GM18505 (cell line): ENCODE measurements around the gene SMARCAL1.

Experiments used
- ATAC-seq: cut with Tn5 transposase; IDR thresholded peaks from one replicate; pipeline ENCODE4 v1.9.1; 2021; ENCODE audit not compliant: unreplicated experiment
- POLR2A ChIP-seq: IDR thresholded peaks from 4 replicates; pipeline ENCODE4 v1.6.1; 2011; ENCODE audit warnings: borderline replicate concordance; ENCODE audit not compliant: insufficient read depth, insufficient read length; ENCODE audit errors: extremely low read depth

Gene SMARCAL1

DNA sequence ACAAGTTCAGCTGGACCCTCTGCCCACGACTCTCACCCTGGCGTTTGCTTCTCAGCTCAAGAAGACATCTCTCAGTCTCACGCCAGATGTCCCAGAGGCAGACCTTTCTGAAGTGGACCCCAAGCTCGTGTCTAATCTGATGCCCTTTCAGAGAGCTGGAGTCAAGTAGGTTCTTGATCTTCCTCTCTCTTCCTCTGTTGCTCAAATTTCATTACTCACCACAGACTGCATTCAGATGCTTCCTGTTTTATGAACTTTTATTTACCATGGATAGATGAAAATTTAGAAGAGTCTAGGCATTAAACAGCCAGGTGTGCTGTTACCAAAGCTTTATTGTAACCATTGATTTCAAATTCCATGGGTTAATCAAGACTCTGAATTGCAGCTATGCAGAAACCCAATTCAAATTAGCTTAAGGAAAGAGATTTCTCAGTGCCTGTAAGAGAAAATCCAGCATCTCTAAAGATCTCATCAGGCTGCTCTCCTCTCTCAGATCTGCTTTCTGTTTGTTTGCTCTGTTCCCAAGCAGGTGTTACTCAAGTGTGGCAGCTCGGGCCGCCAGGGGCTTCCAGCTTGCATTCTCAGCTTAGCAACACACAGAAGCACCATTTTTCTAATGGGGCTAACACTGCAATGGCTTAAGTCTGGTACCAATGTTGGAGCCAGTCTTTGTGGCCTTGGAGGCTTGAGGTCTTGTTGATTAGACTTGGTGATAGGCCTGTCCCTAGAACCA lies 16.5 kb downstream of the SMARCAL1 start:
- no peak for TF ChIP-seq POLR2A
- no peak for ATAC-seq

DNA sequence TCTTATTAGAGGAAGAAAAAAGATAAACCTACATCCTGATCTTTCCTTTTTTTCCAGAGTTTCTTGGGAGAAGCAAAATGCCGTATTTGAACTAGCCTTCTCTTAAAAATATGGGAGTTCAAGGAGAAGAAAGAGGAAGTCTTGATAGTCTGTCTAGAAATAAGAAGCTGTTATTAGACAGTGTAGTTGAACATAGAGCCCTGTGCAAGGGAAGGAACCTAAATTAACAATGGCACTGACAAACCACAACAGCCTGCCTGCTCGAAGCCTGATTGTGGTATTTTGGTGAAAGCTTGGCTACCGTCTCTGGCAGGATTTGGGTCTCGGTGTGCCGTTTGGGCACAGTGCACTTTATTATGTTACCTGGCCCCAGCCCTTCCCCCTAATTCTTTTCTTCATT lies 17.1 kb downstream of the SMARCAL1 start:
- no peak for ATAC-seq
- no peak for TF ChIP-seq POLR2A

DNA sequence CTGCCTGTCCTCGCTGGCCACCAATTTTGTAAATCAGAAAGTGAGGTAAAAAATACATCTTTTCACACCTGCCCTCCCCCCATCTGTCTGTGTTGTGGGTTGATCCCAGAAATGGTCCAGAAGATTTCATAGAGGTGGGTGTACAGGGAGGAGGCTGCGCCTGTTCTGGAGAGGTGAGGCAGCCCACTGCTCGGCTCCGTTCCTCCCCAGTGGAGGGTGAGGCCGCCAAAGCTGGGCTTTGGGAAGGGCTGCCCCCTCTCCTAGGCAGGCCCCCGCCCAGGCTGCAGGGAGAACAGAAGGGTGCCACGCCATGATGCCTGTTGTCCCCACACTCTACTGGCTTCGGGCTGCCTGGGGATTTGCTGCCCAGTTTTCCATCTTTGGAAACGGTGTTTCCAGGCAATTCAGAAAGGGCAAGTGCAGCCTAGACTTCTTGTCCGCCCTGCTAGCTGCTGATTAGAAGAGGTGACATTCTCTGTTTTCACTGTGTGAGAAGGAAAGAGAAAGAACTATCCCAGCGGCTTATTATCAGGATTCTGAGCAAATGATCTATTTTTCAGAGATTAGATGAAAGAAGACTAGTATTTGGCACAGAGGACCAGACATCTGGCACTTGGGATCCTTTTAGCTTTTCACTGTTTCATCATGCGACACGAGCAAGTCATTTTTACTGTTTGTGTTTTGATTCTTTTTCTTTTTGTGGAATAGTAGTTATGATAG lies 18.7 kb downstream of the SMARCAL1 start:
- ATAC-seq = no peak
- TF ChIP-seq POLR2A = no peak

- TF ChIP-seq POLR2A = no peak
- no peak for ATAC-seq
Measured at GRCh38 chr2:216431531-216431856, 19.2 kb downstream of the SMARCAL1 start.

DNA sequence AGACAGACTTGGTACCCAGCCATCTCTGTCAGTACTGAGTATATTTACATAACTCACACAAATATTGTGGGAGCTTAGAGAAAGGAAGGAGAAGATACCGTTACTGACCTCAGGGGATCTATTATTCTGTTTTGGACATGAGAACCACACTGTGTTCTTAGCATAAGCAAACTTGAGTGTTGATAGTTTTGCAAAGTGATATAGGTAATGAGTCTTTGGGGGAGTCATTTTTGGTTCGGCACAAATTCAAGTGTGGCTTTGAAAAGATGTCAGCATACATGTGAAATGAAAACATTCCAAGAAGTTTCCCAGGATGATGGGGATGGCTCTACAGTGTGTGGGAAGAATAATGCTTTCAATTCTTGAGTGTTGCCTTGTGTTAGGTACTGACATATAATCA lies 24.1 kb downstream of the SMARCAL1 start:
- no peak for ATAC-seq
- TF ChIP-seq POLR2A = no peak

- no peak for TF ChIP-seq POLR2A
- ATAC-seq = no peak
Measured at GRCh38 chr2:216441308-216442010, 29.2 kb downstream of the SMARCAL1 start.

DNA sequence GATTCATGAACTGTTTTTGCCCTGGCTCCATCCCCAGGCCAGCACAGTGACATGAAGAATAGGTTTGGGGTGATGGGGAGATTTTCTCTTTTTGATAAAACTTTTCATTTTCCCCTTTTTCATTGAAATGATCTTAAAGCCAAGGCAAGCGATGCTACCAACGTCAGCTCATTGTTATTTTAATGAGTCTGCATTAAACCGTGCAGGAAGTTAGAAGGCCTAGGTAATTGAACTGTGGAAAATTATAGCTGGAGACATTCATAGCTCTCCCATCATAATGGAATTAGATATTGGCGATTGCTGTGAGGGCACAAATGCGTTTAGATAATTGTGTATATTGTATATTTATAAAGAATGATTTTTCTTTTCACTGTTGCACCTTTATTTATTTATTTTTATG lies 33.2 kb downstream of the SMARCAL1 start:
- TF ChIP-seq POLR2A = no peak
- ATAC-seq = no peak

DNA sequence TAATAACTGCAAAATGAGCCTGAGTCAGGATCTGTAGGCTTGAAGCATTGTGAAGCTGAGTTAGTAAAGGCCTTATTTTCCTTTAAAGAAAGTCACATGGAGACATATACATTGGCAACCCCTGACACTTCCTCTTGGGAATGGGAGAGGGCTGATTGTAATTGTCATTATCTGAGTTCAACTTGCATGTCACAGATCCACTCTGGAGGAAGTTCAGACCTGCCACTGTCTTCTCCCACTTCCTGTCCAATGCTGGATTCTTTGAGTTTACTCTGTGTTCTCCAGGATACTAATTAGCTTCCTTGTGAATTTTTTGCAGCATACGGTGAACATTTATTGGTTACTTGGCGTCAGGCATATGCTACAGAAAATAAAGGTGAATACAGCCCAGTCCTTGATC lies 34.1 kb downstream of the SMARCAL1 start:
- no peak for TF ChIP-seq POLR2A
- no peak for ATAC-seq

GRCh38 chr2:216447293-216447692 lies 35.0 kb downstream of the SMARCAL1 start:
- no peak for ATAC-seq
- TF ChIP-seq POLR2A = no peak

- TF ChIP-seq POLR2A = no peak
- no peak for ATAC-seq
Measured at GRCh38 chr2:216448829-216449228, 36.5 kb downstream of the SMARCAL1 start.

DNA sequence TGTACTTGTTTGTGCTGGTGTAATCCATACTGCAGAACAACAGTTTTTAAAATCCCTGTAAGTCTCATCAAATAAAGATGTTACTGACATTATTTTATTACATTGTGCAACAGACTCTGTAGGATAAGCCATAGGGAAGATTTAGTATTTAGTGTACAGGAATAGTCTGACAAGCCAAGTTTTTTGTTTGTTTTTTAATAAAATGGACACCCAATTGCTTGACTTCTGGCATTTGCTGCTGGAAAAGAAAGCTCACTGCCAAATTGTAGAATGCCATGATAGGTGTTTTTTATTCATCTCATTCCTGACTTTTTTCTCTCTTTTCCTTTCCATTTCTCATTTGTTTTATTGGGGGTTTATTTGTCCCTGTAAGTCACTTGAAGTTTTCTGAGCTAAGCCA lies 38.1 kb downstream of the SMARCAL1 start:
- no peak for TF ChIP-seq POLR2A
- no peak for ATAC-seq

DNA sequence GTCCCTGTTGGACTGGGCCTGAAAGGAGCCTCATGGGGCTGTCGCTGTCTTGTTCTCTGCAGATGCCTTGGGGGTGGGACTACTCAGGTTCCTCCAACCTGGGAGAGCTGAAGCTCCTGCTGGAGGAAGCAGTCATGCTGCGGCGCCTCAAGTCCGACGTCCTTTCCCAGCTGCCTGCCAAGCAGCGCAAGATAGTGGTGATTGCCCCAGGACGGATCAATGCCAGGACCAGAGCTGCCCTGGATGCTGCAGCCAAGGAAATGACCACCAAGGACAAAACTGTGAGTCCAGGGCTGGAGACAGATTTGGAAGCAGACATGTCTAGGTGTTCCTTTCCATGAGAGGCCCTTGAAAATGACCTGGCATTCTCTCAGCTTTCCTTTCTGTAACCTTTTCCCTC lies 38.5 kb downstream of the SMARCAL1 start:
- ATAC-seq = no peak
- no peak for TF ChIP-seq POLR2A

- TF ChIP-seq POLR2A = no peak
- no peak for ATAC-seq
Measured at GRCh38 chr2:216453955-216454614, 41.8 kb downstream of the SMARCAL1 start.

DNA sequence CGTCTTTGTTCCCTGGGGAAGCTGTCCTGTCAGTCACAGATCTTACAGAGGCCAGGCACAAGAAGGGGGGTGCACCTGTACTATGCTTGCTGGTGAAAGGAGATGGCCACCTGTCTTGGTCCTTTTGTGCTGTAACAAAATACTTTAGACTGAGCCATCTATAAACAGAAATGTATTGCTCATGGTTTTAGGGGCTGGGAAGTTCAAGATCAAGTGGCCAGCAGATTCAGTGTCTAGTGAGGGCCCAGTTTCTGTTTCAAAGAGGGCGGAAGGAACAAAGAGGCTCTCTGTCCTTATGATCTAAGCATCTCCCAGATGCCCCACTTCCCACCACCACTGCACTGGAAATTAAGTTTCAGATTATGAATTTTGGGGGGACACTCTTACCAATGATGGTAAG lies 50.9 kb downstream of the SMARCAL1 start:
- no peak for TF ChIP-seq POLR2A
- no peak for ATAC-seq

- ATAC-seq = no peak
Measured at GRCh38 chr2:216464104-216464720, 51.9 kb downstream of the SMARCAL1 start.

More at GRCh38 chr2:216464104-216464720, 51.9 kb downstream of the SMARCAL1 start:
- TF ChIP-seq POLR2A = no peak
